H9 (cell line): ENCODE results near the gene SPOUT1. TPM values are rescaled to one million over a fixed set of nuclear protein-coding genes. Genes with fewer than 3 reads are reported as not detected.

Experiments
- DNase-seq: peaks from one replicate; pipeline ENCODE4 v3.0.0-alpha.2; 2017
- H2AFZ ChIP-seq: one replicate; pipeline ENCODE4 v1.6.1; 2013; ENCODE audit warnings: mild to moderate bottlenecking, low read length, control low read depth, moderate library complexity
- H2AK5ac ChIP-seq: 2 replicates; pipeline ENCODE4 v1.6.1; 2013; ENCODE audit warnings: low read length, control low read depth, mixed read lengths; ENCODE audit not compliant: insufficient read length
- H2BK120ac ChIP-seq: one replicate; pipeline ENCODE4 v1.6.1; 2013; ENCODE audit warnings: low read depth, mild to moderate bottlenecking, low read length, control low read depth, inconsistent platforms; ENCODE audit not compliant: poor library complexity, severe bottlenecking
- H2BK12ac ChIP-seq: 2 replicates; pipeline ENCODE4 v1.6.1; 2013; ENCODE audit warnings: low read length, control low read depth, mixed read lengths, low read depth; ENCODE audit not compliant: insufficient read length
- H2BK15ac ChIP-seq: 2 replicates; pipeline ENCODE4 v1.6.1; 2013; ENCODE audit warnings: low read depth, low read length, control low read depth
- H2BK20ac ChIP-seq: one replicate; pipeline ENCODE4 v1.6.1; 2013; ENCODE audit warnings: low read depth, mild to moderate bottlenecking, low read length, control low read depth, inconsistent platforms; ENCODE audit not compliant: poor library complexity, severe bottlenecking
- H2BK5ac ChIP-seq: 2 replicates; pipeline ENCODE4 v1.6.1; 2013; ENCODE audit warnings: low read length, control low read depth, mixed read lengths; ENCODE audit not compliant: insufficient read length
- H3K14ac ChIP-seq: 2 replicates; pipeline ENCODE4 v1.6.1; 2013; ENCODE audit warnings: low read length, control low read depth; ENCODE audit not compliant: insufficient read depth
- H3K18ac ChIP-seq: 2 replicates; pipeline ENCODE4 v1.6.1; 2013; ENCODE audit warnings: low read depth, mild to moderate bottlenecking, mixed read lengths, low read length, control low read depth; ENCODE audit not compliant: insufficient read length
- H3K23ac ChIP-seq: 2 replicates; pipeline ENCODE4 v1.6.1; 2013; ENCODE audit warnings: low read length, control low read depth, mixed read lengths, low read depth; ENCODE audit not compliant: insufficient read length
- H3K23me2 ChIP-seq: 2 replicates; pipeline ENCODE4 v1.6.1; 2013; ENCODE audit warnings: low read depth, mild to moderate bottlenecking, mixed read lengths, low read length, control low read depth; ENCODE audit not compliant: insufficient read length, poor library complexity, severe bottlenecking
- H3K27ac ChIP-seq: 2 replicates; pipeline ENCODE4 v1.5.1; 2013; ENCODE audit warnings: low read length, control low read depth, mixed read lengths, low read depth; ENCODE audit not compliant: insufficient read length
- H3K27me3 ChIP-seq: 2 replicates; pipeline ENCODE4 v1.6.1; 2013; ENCODE audit warnings: low read length, control low read depth, inconsistent platforms; ENCODE audit not compliant: insufficient read depth
- H3K4ac ChIP-seq: 2 replicates; pipeline ENCODE4 v1.6.1; 2013; ENCODE audit warnings: low read depth, mild to moderate bottlenecking, control low read depth, inconsistent platforms, low read length, moderate library complexity
- H3K4me1 ChIP-seq: 2 replicates; pipeline ENCODE4 v1.6.1; 2013; ENCODE audit warnings: low read length, control low read depth, inconsistent platforms; ENCODE audit not compliant: insufficient read depth
- H3K4me2 ChIP-seq: 2 replicates; pipeline ENCODE4 v1.6.1; 2013; ENCODE audit warnings: low read length, control low read depth, mixed read lengths; ENCODE audit not compliant: insufficient read length, insufficient read depth
- H3K56ac ChIP-seq: 2 replicates; pipeline ENCODE4 v1.6.1; 2013; ENCODE audit warnings: low read depth, mild to moderate bottlenecking, mixed read lengths, low read length, control low read depth; ENCODE audit not compliant: insufficient read length
- H3K79me1 ChIP-seq: 2 replicates; pipeline ENCODE4 v1.6.1; 2013; ENCODE audit warnings: low read depth, mild to moderate bottlenecking, moderate library complexity, low read length, control low read depth, inconsistent platforms; ENCODE audit not compliant: insufficient read depth, poor library complexity, severe bottlenecking
- H3K79me2 ChIP-seq: 2 replicates; pipeline ENCODE4 v1.6.1; 2013; ENCODE audit warnings: low read length, control low read depth, inconsistent platforms; ENCODE audit not compliant: insufficient read depth
- H3K9ac ChIP-seq: 2 replicates; pipeline ENCODE4 v1.6.1; 2013; ENCODE audit warnings: low read length, control low read depth, mixed read lengths; ENCODE audit not compliant: insufficient read length; ENCODE audit errors: extremely low read depth
- H3K9me3 ChIP-seq: one replicate; pipeline ENCODE4 v1.6.1; 2013; ENCODE audit warnings: low read depth, low read length, inconsistent platforms; ENCODE audit not compliant: control insufficient read depth
- H3T11ph ChIP-seq: one replicate; pipeline ENCODE4 v1.6.1; 2013; ENCODE audit warnings: mild to moderate bottlenecking, low read length, control low read depth, inconsistent platforms
- H4K20me1 ChIP-seq: one replicate; pipeline ENCODE4 v1.6.1; 2013; ENCODE audit not compliant: control insufficient read depth, insufficient read length, insufficient read depth
- H4K5ac ChIP-seq: 2 replicates; pipeline ENCODE4 v1.6.1; 2013; ENCODE audit warnings: low read depth, mild to moderate bottlenecking, mixed read lengths, low read length, control low read depth; ENCODE audit not compliant: insufficient read length
- H4K8ac ChIP-seq: replicated peaks from 2 replicates; pipeline ENCODE4 v1.6.1; 2013; ENCODE audit warnings: low read length, control low read depth, mixed read lengths, low read depth; ENCODE audit not compliant: insufficient read length
- H4K91ac ChIP-seq: 2 replicates; pipeline ENCODE4 v1.6.1; 2013; ENCODE audit warnings: low read depth, mild to moderate bottlenecking, moderate library complexity, mixed read lengths, low read length, control low read depth; ENCODE audit not compliant: insufficient read length
- H3K27ac Mint-ChIP-seq, 3 experiments: 2 replicates in 2 of 3; 3 replicates in 1 of 3; pipeline ENCODE4 v1.8.0; 2020 to 2021; ENCODE audit warnings: mixed read lengths in 3 of 3, mild to moderate bottlenecking in 1 of 3, moderate library complexity in 1 of 3
- H3K27me3 Mint-ChIP-seq: 2 replicates; pipeline ENCODE4 v1.8.0; 2021; ENCODE audit warnings: low read depth, mild to moderate bottlenecking, moderate library complexity, mixed read lengths
- H3K36me3 Mint-ChIP-seq, 3 experiments: 2 replicates in 2 of 3; 3 replicates in 1 of 3; pipeline ENCODE4 v1.8.0; 2020 to 2021; ENCODE audit warnings: low read depth in 3 of 3, mixed read lengths in 3 of 3; ENCODE audit not compliant: insufficient read depth in 1 of 3
- H3K4me1 Mint-ChIP-seq, 2 experiments: 2 replicates each; pipeline ENCODE4 v1.8.0; 2020; ENCODE audit warnings: mixed read lengths in 2 of 2
- H3K4me3 Mint-ChIP-seq, 2 experiments: 2 replicates in 1 of 2; 3 replicates in 1 of 2; pipeline ENCODE4 v1.8.0; 2020 to 2021; ENCODE audit warnings: mild to moderate bottlenecking in 2 of 2, mixed read lengths in 2 of 2, moderate library complexity in 1 of 2
- H3K9me3 Mint-ChIP-seq, 2 experiments: 2 replicates in 1 of 2; 3 replicates in 1 of 2; pipeline ENCODE4 v1.8.0; 2020; ENCODE audit warnings: mild to moderate bottlenecking in 2 of 2, mixed read lengths in 2 of 2, moderate library complexity in 1 of 2
- WGBS: extraction: QIAGEN DNeasy Blood & Tissue Kit; methylation state at CpG from one replicate; pipeline ENCODE4 v1.1.7; 2013; ENCODE audit warnings: missing lambda C conversion rate, low lambda C conversion rate, mixed read lengths; ENCODE audit not compliant: insufficient read length; ENCODE audit errors: extremely low coverage; 5-methylcytosine and 5-hydroxymethylcytosine counted together
- total RNA-seq: library from RNA; stranded (reverse); gene quantifications from 2 replicates; pipeline ENCODE4 v1.2.1, GENCODE V29; 2021
- TF ChIP-seq, protein P1 (sequence below): fragments of 200-600 bp; sonication (generic); conservative IDR thresholded peaks from 3 replicates; pipeline ENCODE4 v1.8.0; 2021; ENCODE audit warnings: antibody characterized with exemption, mild to moderate bottlenecking

Gene SPOUT1
- total RNA-seq, 1 experiment from 2014 or later: 86.3 TPM

DNA sequence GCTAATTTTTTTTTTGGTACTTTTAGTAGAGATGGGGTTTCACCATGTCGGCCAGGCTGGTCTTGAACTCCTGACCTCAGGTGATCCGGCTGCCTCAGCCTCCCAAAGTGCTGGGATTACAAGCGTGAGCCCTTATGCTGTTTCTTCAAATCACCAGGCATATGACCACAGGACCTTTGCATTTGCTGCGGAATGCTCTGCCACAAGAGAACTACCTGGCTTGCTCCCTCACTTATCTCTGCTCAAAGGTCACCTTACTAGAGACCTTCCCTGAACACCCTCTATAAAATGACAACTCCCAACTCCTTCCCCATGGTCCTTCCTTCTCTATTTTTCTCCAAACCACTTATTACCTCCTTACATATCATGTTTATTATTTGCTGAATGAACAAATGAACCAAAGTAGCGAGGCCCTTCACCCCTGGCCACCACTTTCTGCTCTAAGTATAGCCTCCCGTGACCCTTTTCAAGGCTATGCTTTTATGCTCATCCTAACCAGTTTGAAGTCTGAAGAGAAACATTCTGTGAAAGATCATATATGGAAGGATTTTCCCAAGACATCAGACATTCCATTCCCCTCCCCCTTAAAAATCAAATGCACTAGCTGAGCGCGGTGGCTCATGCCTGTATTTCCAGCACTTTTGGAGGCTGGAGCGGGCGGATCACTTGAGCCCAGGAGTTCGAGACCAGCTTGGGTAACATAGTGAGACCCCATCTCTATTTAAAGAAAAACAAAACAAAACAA lies 59.1 kb downstream of the SPOUT1 start:
- H3K27ac Mint-ChIP-seq: peak overlapping the region in 2 of 3 experiments; percentile 97 to 98; a peak in 5 of 7 replicates
- no peak overlapping the region for H3K18ac ChIP-seq
- no peak overlapping the region for H2BK120ac ChIP-seq
- H3K79me1 ChIP-seq: no peaks in the 10 kb centered on the region
- H3K4ac ChIP-seq: no peak overlapping the region
- H3K23ac ChIP-seq: no peak overlapping the region
- H2BK15ac ChIP-seq: no peak overlapping the region
- H4K91ac ChIP-seq: no peak overlapping the region
- peaks cover 4 to 6% of the 10 kb centered on the region in 2 experiments; a peak in 3 of 5 replicates for H3K9me3 Mint-ChIP-seq
- H3K4me3 Mint-ChIP-seq: peak overlapping the region; percentile 90 to 96
- no CpG with 5 or more reads among the region's 11 CpGs for WGBS
- no peak overlapping the region for H3K56ac ChIP-seq
- no peak for DNase-seq
- no peaks in the 10 kb centered on the region for H3K27me3 ChIP-seq
- H3K4me2 ChIP-seq: peak overlapping the region; percentile 70
- H3T11ph ChIP-seq: no peak overlapping the region
- peak overlapping the region; percentile 76 for H3K9ac ChIP-seq
- no peaks in the 10 kb centered on the region for H4K20me1 ChIP-seq
- peaks cover 12% of the 10 kb centered on the region for H3K23me2 ChIP-seq
- H2BK5ac ChIP-seq: no peak overlapping the region
- peaks cover 11 to 14% of the 10 kb centered on the region in 2 experiments for H3K4me1 Mint-ChIP-seq
- H3K36me3 Mint-ChIP-seq: peaks cover 0 to 6% (median 0%) of the 10 kb centered on the region in 3 experiments; a peak in 2 of 7 replicates
- H2AFZ ChIP-seq: no peak overlapping the region
- peak overlapping the region; percentile 31 for H3K27ac ChIP-seq
- peaks cover under 1% of the 10 kb centered on the region; the same call in 1 of the 2 replicates for H3K27me3 Mint-ChIP-seq
- H4K5ac ChIP-seq: no peak overlapping the region
- TF ChIP-seq, protein P1, sequence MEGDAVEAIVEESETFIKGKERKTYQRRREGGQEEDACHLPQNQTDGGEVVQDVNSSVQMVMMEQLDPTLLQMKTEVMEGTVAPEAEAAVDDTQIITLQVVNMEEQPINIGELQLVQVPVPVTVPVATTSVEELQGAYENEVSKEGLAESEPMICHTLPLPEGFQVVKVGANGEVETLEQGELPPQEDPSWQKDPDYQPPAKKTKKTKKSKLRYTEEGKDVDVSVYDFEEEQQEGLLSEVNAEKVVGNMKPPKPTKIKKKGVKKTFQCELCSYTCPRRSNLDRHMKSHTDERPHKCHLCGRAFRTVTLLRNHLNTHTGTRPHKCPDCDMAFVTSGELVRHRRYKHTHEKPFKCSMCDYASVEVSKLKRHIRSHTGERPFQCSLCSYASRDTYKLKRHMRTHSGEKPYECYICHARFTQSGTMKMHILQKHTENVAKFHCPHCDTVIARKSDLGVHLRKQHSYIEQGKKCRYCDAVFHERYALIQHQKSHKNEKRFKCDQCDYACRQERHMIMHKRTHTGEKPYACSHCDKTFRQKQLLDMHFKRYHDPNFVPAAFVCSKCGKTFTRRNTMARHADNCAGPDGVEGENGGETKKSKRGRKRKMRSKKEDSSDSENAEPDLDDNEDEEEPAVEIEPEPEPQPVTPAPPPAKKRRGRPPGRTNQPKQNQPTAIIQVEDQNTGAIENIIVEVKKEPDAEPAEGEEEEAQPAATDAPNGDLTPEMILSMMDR: no peak
- H2AK5ac ChIP-seq: no peak overlapping the region
- no peaks in the 10 kb centered on the region for H3K9me3 ChIP-seq
- H3K4me1 ChIP-seq: no peaks in the 10 kb centered on the region
- H2BK20ac ChIP-seq: no peak overlapping the region
- no peak overlapping the region for H3K14ac ChIP-seq
- H4K8ac ChIP-seq: no peak overlapping the region
- no peaks in the 10 kb centered on the region; the same call in 1 of the 2 replicates for H3K79me2 ChIP-seq
- no peak overlapping the region for H2BK12ac ChIP-seq

Other genes starting within 250 kb of the SPOUT1 start
- 58.6 and 62.2 TPM in 2 replicates for gene DYNC2I2, start 172.9 kb downstream of the SPOUT1 start, total RNA-seq
- 1,148 and 1,158 TPM in 2 replicates for gene SET, start 140.6 kb downstream of the SPOUT1 start, total RNA-seq
- 23.8 and 25.0 TPM in 2 replicates for gene PKN3, start 127.3 kb downstream of the SPOUT1 start, total RNA-seq
- 42.8 and 45.8 TPM in 2 replicates for gene ZDHHC12, start 105.7 kb downstream of the SPOUT1 start, total RNA-seq
- 23.1 and 24.2 TPM in 2 replicates for gene ZER1, start 57.9 kb downstream of the SPOUT1 start, total RNA-seq
- gene TBC1D13, start 42.5 kb downstream of the SPOUT1 start, total RNA-seq: 27.3 and 30.3 TPM in 2 replicates
- gene ENDOG, start 11.3 kb downstream of the SPOUT1 start, total RNA-seq: 16.7 and 17.6 TPM in 2 replicates
- 14.6 and 15.2 TPM in 2 replicates for gene KYAT1, start 52.2 kb upstream of the SPOUT1 start, total RNA-seq
- 76.0 and 79.2 TPM in 2 replicates for gene LRRC8A, start 52.3 kb upstream of the SPOUT1 start, total RNA-seq
- gene PHYHD1, start 91.2 kb upstream of the SPOUT1 start, total RNA-seq: 18.0 and 22.2 TPM in 2 replicates
- 20.1 and 20.2 TPM in 2 replicates for gene DOLK, start 117.8 kb upstream of the SPOUT1 start, total RNA-seq
- 101 and 104 TPM in 2 replicates for gene NUP188, start 117.9 kb upstream of the SPOUT1 start, total RNA-seq
- gene SH3GLB2, start 198.5 kb upstream of the SPOUT1 start, total RNA-seq: 69.0 and 69.5 TPM in 2 replicates
- 37.8 and 38.8 TPM in 2 replicates for gene MIGA2, start 206.8 kb upstream of the SPOUT1 start, total RNA-seq